ENCODE measurements around the gene TNFRSF12A. TPM values are rescaled to one million over a fixed set of nuclear protein-coding genes. Genes with fewer than 3 reads are reported as not detected.

TNFRSF12A gene
- total and polyA plus RNA-seq, 2 of the 13 experiments (the other 11 are each of a cell fraction or from before 2014, with no cell fraction given): 61.9 to 66.0 TPM

GRCh38 chr16:3020247-3020603, at the start of gene TNFRSF12A (continued):
- TF ChIP-seq YY1 (IDR thresholded peaks at IDR 0.05; ENCODE audit: insufficient read depth, insufficient replicate concordance, low read depth, low read length) (no peak), STAG1 (CRISPR knock-in tag; IDR thresholded peaks at IDR 0.05) (no peak), PAWR (CRISPR knock-in tag; IDR thresholded peaks at IDR 0.05; ENCODE audit: borderline replicate concordance) (no peak), AHR (CRISPR knock-in tag; IDR thresholded peaks at IDR 0.05) (no peak), ZFP36L1 (CRISPR knock-in tag; IDR thresholded peaks at IDR 0.05) (no peak), SKIL (CRISPR knock-in tag; IDR thresholded peaks at IDR 0.05; ENCODE audit: borderline replicate concordance) (no peak), GPN1 (CRISPR knock-in tag; IDR thresholded peaks at IDR 0.05; ENCODE audit: borderline replicate concordance) (no peak), KDM2A (CRISPR knock-in tag; IDR thresholded peaks at IDR 0.05; ENCODE audit: borderline replicate concordance, low read depth) (peak; percentile 8; the same call in 1 of the 2 replicates), PHF20 (CRISPR knock-in tag; IDR thresholded peaks at IDR 0.05) (no peak), ZNF770 (CRISPR knock-in tag; IDR thresholded peaks at IDR 0.05) (no peak; the same call in 1 of the 2 replicates), USF2 (IDR thresholded peaks at IDR 0.05; ENCODE audit: low read depth, low read length) (no peak), USF2 (CRISPR knock-in tag; IDR thresholded peaks at IDR 0.05; ENCODE audit: borderline replicate concordance) (no peak), ZNF296 (CRISPR knock-in tag; conservative IDR thresholded peaks at IDR 0.05) (no peak), SP4 (CRISPR knock-in tag; IDR thresholded peaks at IDR 0.05) (peak; percentile 55; the same call in 1 of the 2 replicates), POLR2AphosphoS2 (IDR thresholded peaks at IDR 0.05; ENCODE audit: low read depth, low read length) (no peak), ZXDC (CRISPR knock-in tag; IDR thresholded peaks at IDR 0.05) (0 out of 2 replicates have a peak, but pooled peaks have one; percentile 74), ZZZ3 (CRISPR knock-in tag; IDR thresholded peaks at IDR 0.05; ENCODE audit: borderline replicate concordance) (0 out of 2 replicates have a peak, but pooled peaks have one; percentile 66), ZBTB33 (CRISPR knock-in tag; IDR thresholded peaks at IDR 0.05) (no peak), ZSCAN30 (CRISPR knock-in tag; IDR thresholded peaks at IDR 0.05) (no peak), ZNF335 (CRISPR knock-in tag; IDR thresholded peaks at IDR 0.05) (no peak)

Data from HepG2 (cell line).